Thoracic aorta (tissue), 2 donors: Measurements from ENCODE around the gene ATXN10. TPM values are rescaled to one million over a fixed set of nuclear protein-coding genes. Genes with fewer than 3 reads are reported as not detected.

Source experiments
- ATAC-seq: fragments of 150-250 bp; one replicate; pipeline ENCODE4 v1.8.0; 2017; ENCODE audit warnings: low read depth; ENCODE audit not compliant: insufficient number of reproducible peaks, low FRiP score
- DNase-seq: peaks from one replicate; pipeline ENCODE4 v3.0.0-alpha.2; 2020; ENCODE audit warnings: low spot score
- H3K27ac ChIP-seq, 2 donors: fragments of 200-600 bp; sonication (generic); 1 replicate in 1 of 2; 2 replicates in 1 of 2; pipeline ENCODE4 v1.5.1; 2016; ENCODE audit warnings: mild to moderate bottlenecking in 2 of 2, moderate library complexity in 2 of 2
- H3K27me3 ChIP-seq: fragments of 200-600 bp; sonication (generic); replicated peaks from 2 replicates; pipeline ENCODE4 v1.6.0; 2016; ENCODE audit warnings: mild to moderate bottlenecking; ENCODE audit not compliant: insufficient read depth
- H3K36me3 ChIP-seq: fragments of 200-600 bp; sonication (generic); one replicate; pipeline ENCODE4 v1.5.1; 2016
- H3K4me1 ChIP-seq, 2 donors: fragments of 200-600 bp; sonication (generic); 1 replicate in 1 of 2; 2 replicates in 1 of 2; pipeline versions ENCODE4 v1.5.1 to v1.6.0; 2016; ENCODE audit warnings: low read depth in 2 of 2, mild to moderate bottlenecking in 1 of 2; ENCODE audit not compliant: control insufficient read depth in 1 of 2
- H3K4me3 ChIP-seq: fragments of 200-600 bp; sonication (generic); 2 replicates; pipeline ENCODE4 v1.5.1; 2016; ENCODE audit warnings: mild to moderate bottlenecking
- H3K9me3 ChIP-seq: fragments of 200-600 bp; sonication (generic); 2 replicates; pipeline ENCODE4 v1.5.1; 2016
- CTCF ChIP-seq: fragments of 200-600 bp; sonication (generic); IDR thresholded peaks from one replicate; pipeline ENCODE4 v1.5.1; 2019; ENCODE audit warnings: antibody characterized with exemption
- total RNA-seq, 2 donors: library from RNA; depleted of rRNA; stranded (reverse); fragments of >200 nt; gene quantifications; one replicate each; pipeline versions ENCODE4 v1.1.0 to v1.2.3, GENCODE V29; 2016

Gene ATXN10
- total RNA-seq, 2 donors from 2014 or later, result 52.9 to 164 TPM

GRCh38 chr22:45879552-45879949, 207.9 kb downstream of the ATXN10 start:
- DNase-seq (no peak), ATAC-seq (no peak)
- Histone ChIP-seq H3K9me3 (no peaks in the 10 kb centered on the region), H3K36me3 (no peaks in the 10 kb centered on the region), H3K27ac (no peak overlapping the region), H3K27me3 (no peaks in the 10 kb centered on the region), H3K4me1 (no peaks in the 10 kb centered on the region), H3K4me3 (no peak overlapping the region)
- no peak for TF ChIP-seq CTCF

GRCh38 chr22:45880091-45880715, 208.6 kb downstream of the ATXN10 start:
- H3K27ac ChIP-seq, result no peak overlapping the region
- no peaks in the 10 kb centered on the region for H3K36me3 ChIP-seq
- H3K4me1 ChIP-seq, result no peaks in the 10 kb centered on the region
- no peaks in the 10 kb centered on the region for H3K9me3 ChIP-seq
- H3K27me3 ChIP-seq, result no peaks in the 10 kb centered on the region
- H3K4me3 ChIP-seq, result no peak overlapping the region
- no peak for TF ChIP-seq CTCF
- no peak for DNase-seq
- ATAC-seq, result no peak

- DNase-seq (no peak), ATAC-seq (no peak)
- Histone ChIP-seq H3K4me3 (no peak overlapping the region), H3K27ac (no peak overlapping the region), H3K36me3 (no peaks in the 10 kb centered on the region), H3K4me1 (no peaks in the 10 kb centered on the region), H3K27me3 (no peaks in the 10 kb centered on the region), H3K9me3 (no peaks in the 10 kb centered on the region)
- no peak for TF ChIP-seq CTCF
These were observed 209.3 kb downstream of the ATXN10 start for GRCh38 chr22:45880716-45881523.

- H3K4me3 ChIP-seq, result no peak overlapping the region
- ATAC-seq (no peak), DNase-seq (no peak)
- no peaks in the 10 kb centered on the region for H3K4me1 ChIP-seq
- no peak overlapping the region for H3K27ac ChIP-seq
- TF ChIP-seq CTCF, result no peak
- H3K36me3 ChIP-seq, result no peaks in the 10 kb centered on the region
- no peaks in the 10 kb centered on the region for H3K27me3 ChIP-seq
- H3K9me3 ChIP-seq, result no peaks in the 10 kb centered on the region
These were observed 209.9 kb downstream of the ATXN10 start for GRCh38 chr22:45881524-45881875.

GRCh38 chr22:45882881-45883810, 211.5 kb downstream of the ATXN10 start:
- no peaks in the 10 kb centered on the region for H3K36me3 ChIP-seq
- no peak overlapping the region for H3K4me3 ChIP-seq
- DNase-seq, result no peak
- no peak for TF ChIP-seq CTCF
- ATAC-seq, result no peak
- H3K27me3 ChIP-seq, result no peaks in the 10 kb centered on the region
- H3K4me1 ChIP-seq, result no peaks in the 10 kb centered on the region
- H3K27ac ChIP-seq, result no peak overlapping the region
- no peaks in the 10 kb centered on the region for H3K9me3 ChIP-seq
